Loucy (cell line): Measurements from ENCODE around the gene ADAM23.

Experiments used
- CTCF ChIP-seq: fragments of 200-600 bp; sonication (generic); conservative IDR thresholded peaks from 2 replicates; pipeline ENCODE4 v1.5.1; 2014; ENCODE audit warnings: mild to moderate bottlenecking, antibody characterized with exemption, low read length
- EZH2phosphoT487 ChIP-seq: fragments of 200-600 bp; IDR thresholded peaks from 2 replicates; pipeline ENCODE4 v1.6.1; 2018; ENCODE audit warnings: antibody characterized with exemption, mild to moderate bottlenecking, moderate library complexity, borderline replicate concordance

GRCh38 chr2:206639636-206640035, 196.3 kb downstream of the ADAM23 start:
- TF ChIP-seq CTCF (no peak), EZH2phosphoT487 (no peak)
